ENCODE measurements around the gene SMS. TPM values are rescaled to one million over a fixed set of nuclear protein-coding genes. Genes with fewer than 3 reads are reported as not detected.
"Not testable (repeated sequence)": the region's sequence is repeated elsewhere in the genome, so short reads cannot be mapped to it uniquely, and the experiment has no call there.

The SMS gene
- total RNA-seq, 1 donor: 27.7 TPM

GRCh38 chrX:21949689-21950088, 9.2 kb downstream of the SMS start:
- no peak for DNase-seq (ENCODE audit: low read depth in 2 of 3, low spot score in 2 of 3)

- DNase-seq (ENCODE audit: low read depth in 2 of 3, low spot score in 2 of 3): not testable (repeated sequence)
Measured at GRCh38 chrX:21950557-21950956, 10.0 kb downstream of the SMS start.

GRCh38 chrX:21952624-21953023, 12.1 kb downstream of the SMS start:
- no peak for DNase-seq (ENCODE audit: low read depth in 2 of 3, low spot score in 2 of 3)

GRCh38 chrX:21953195-21953830, 12.8 kb downstream of the SMS start:
- not testable (repeated sequence) for DNase-seq (ENCODE audit: low read depth in 2 of 3, low spot score in 2 of 3)

- DNase-seq (ENCODE audit: low read depth in 2 of 3, low spot score in 2 of 3): peak in 1 of 3 donors; percentile 55
Measured at GRCh38 chrX:21955403-21956189, 15.1 kb downstream of the SMS start.

- no peak for DNase-seq (ENCODE audit: low read depth in 2 of 3, low spot score in 2 of 3)
Measured at GRCh38 chrX:21956783-21957182, 16.3 kb downstream of the SMS start.

GRCh38 chrX:21958187-21958586, 17.7 kb downstream of the SMS start:
- DNase-seq (ENCODE audit: low read depth in 2 of 3, low spot score in 2 of 3): no peak

- no peak for DNase-seq (ENCODE audit: low read depth in 2 of 3, low spot score in 2 of 3)
Measured at GRCh38 chrX:21958916-21959315, 18.4 kb downstream of the SMS start.

- DNase-seq (ENCODE audit: low read depth in 2 of 3, low spot score in 2 of 3): peak in 1 of 3 donors; percentile 4
Measured at GRCh38 chrX:21959362-21960051, 19.0 kb downstream of the SMS start.

- peak in 1 of 3 donors; percentile 44 for DNase-seq (ENCODE audit: low read depth in 2 of 3, low spot score in 2 of 3)
Measured at GRCh38 chrX:21960569-21961541, 20.3 kb downstream of the SMS start.

- no peak for DNase-seq (ENCODE audit: low read depth in 2 of 3, low spot score in 2 of 3)
Measured at GRCh38 chrX:21962361-21962760, 21.9 kb downstream of the SMS start.

GRCh38 chrX:21963269-21963668, 22.8 kb downstream of the SMS start:
- no peak for DNase-seq (ENCODE audit: low read depth in 2 of 3, low spot score in 2 of 3)

GRCh38 chrX:21963731-21964405, 23.4 kb downstream of the SMS start:
- DNase-seq (ENCODE audit: low read depth in 2 of 3, low spot score in 2 of 3): no peak

- DNase-seq (ENCODE audit: low read depth in 2 of 3, low spot score in 2 of 3): no peak
Measured at GRCh38 chrX:21966866-21967265, 26.4 kb downstream of the SMS start.

GRCh38 chrX:21968333-21968732, 27.8 kb downstream of the SMS start:
- DNase-seq (ENCODE audit: low read depth in 2 of 3, low spot score in 2 of 3): no peak

- no peak for DNase-seq (ENCODE audit: low read depth in 2 of 3, low spot score in 2 of 3)
Measured at GRCh38 chrX:21970326-21970725, 29.8 kb downstream of the SMS start.

GRCh38 chrX:21972046-21972445, 31.5 kb downstream of the SMS start:
- DNase-seq (ENCODE audit: low read depth in 2 of 3, low spot score in 2 of 3): no peak

- DNase-seq (ENCODE audit: low read depth in 2 of 3, low spot score in 2 of 3): peak in 2 of 3 donors; percentile 6 to 43
Measured at GRCh38 chrX:21972721-21973120, 32.2 kb downstream of the SMS start.

- no peak for DNase-seq (ENCODE audit: low read depth in 2 of 3, low spot score in 2 of 3)
Measured at GRCh38 chrX:21973321-21974010, 33.0 kb downstream of the SMS start.
